Ectodermal cell (in vitro differentiated cells): ENCODE results near the gene TFAP2E.

ENCODE experiments used
- H3K27ac ChIP-seq: 2 replicates; pipeline ENCODE4 v1.7.0; 2013; ENCODE audit warnings: mild to moderate bottlenecking, low read depth, low read length; ENCODE audit not compliant: insufficient read depth, poor library complexity, severe bottlenecking
- H3K27me3 ChIP-seq: 2 replicates; pipeline ENCODE4 v1.7.0; 2013; ENCODE audit warnings: mild to moderate bottlenecking, low read length; ENCODE audit not compliant: insufficient read depth, control insufficient read depth, poor library complexity, severe bottlenecking
- H3K36me3 ChIP-seq: one replicate; pipeline ENCODE4 v1.7.0; 2013; ENCODE audit warnings: low read length; ENCODE audit not compliant: control insufficient read depth, insufficient read depth
- H3K4me1 ChIP-seq: one replicate; pipeline ENCODE4 v1.7.0; 2013; ENCODE audit warnings: low read length; ENCODE audit not compliant: control insufficient read depth, insufficient read depth
- H3K4me3 ChIP-seq: 2 replicates; pipeline ENCODE4 v1.7.0; 2013; ENCODE audit warnings: low read depth, low read length, control low read depth; ENCODE audit not compliant: insufficient read depth
- H3K9me3 ChIP-seq: 2 replicates; pipeline ENCODE4 v1.7.0; 2013; ENCODE audit warnings: mild to moderate bottlenecking, low read length, moderate library complexity; ENCODE audit not compliant: control insufficient read depth
- WGBS, 2 experiments: methylation state at CpG; one replicate each; pipeline ENCODE4 v1.1.7; 2013; ENCODE audit warnings: missing lambda C conversion rate in 2 of 2; 5-methylcytosine and 5-hydroxymethylcytosine counted together

Gene TFAP2E

GRCh38 chr1:35641233-35641866 lies 68.2 kb downstream of the TFAP2E start, which contains the start of gene PSMB2:
Gene PSMB2, minus strand, starts transcription at chr1:35641526. Its CDS starts 94 bp downstream, at chr1:35641432.
- Histone ChIP-seq H3K27me3 (peaks cover 20% of the 10 kb centered on the region), H3K4me3 (peak within 1 kb of the TSS; percentile 93), H3K4me1 (peaks cover 4% of the 10 kb centered on the region), H3K27ac (peak within 1 kb of the TSS; percentile 83), H3K9me3 (no peaks in the 10 kb centered on the region), H3K36me3 (no peaks in the 10 kb centered on the region)
- whole genome bisulfite sequencing, 2 experiments, result 0% methylated on average over 43 of the region's 43 CpGs

- H3K4me3 ChIP-seq, result no peak overlapping the region
- peaks cover 4% of the 10 kb centered on the region for H3K4me1 ChIP-seq
- 82 to 83% methylated on average over 13 to 14 of the region's 14 CpGs for WGBS, 2 experiments
- no peaks in the 10 kb centered on the region for H3K9me3 ChIP-seq
- peaks cover 24% of the 10 kb centered on the region for H3K27me3 ChIP-seq
- H3K36me3 ChIP-seq, result no peaks in the 10 kb centered on the region
- H3K27ac ChIP-seq, result no peak overlapping the region
Measured at GRCh38 chr1:35642471-35642955, 69.4 kb downstream of the TFAP2E start.

DNA sequence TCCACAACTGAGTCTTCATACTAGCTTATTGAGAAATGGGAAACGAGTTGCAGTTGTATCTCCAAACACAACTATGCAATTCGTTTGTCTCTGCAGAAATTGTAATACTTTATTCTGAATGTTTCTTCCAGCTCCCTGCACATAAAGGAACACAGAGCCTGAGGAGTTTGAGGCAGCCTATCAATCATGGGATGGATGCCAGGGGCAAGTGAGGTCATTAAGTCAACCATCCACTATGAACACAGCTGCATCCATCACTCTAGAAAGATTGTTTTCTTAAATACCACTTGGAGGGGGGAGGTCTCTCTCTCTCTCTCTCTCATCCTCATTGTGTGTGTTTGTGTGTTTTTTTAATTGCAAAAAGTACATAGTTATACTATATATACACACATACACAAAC lies 71.1 kb downstream of the TFAP2E start:
- no peak overlapping the region for H3K4me3 ChIP-seq
- 49 to 51% methylated on average over 2 of the region's 2 CpGs for WGBS, 2 experiments
- H3K27ac ChIP-seq, result no peak overlapping the region
- H3K4me1 ChIP-seq, result peaks cover 4% of the 10 kb centered on the region
- no peaks in the 10 kb centered on the region for H3K36me3 ChIP-seq
- no peaks in the 10 kb centered on the region for H3K9me3 ChIP-seq
- peaks cover 29% of the 10 kb centered on the region for H3K27me3 ChIP-seq
